LNCAP (cell line): ENCODE results near the gene JPT1.

Source experiments
- TF ChIP-seq, protein P1 (sequence below): fragments of 450-650 bp; IDR thresholded peaks from 2 replicates; pipeline ENCODE4 v1.5.1; 2017; ENCODE audit warnings: mild to moderate bottlenecking

The JPT1 gene

DNA sequence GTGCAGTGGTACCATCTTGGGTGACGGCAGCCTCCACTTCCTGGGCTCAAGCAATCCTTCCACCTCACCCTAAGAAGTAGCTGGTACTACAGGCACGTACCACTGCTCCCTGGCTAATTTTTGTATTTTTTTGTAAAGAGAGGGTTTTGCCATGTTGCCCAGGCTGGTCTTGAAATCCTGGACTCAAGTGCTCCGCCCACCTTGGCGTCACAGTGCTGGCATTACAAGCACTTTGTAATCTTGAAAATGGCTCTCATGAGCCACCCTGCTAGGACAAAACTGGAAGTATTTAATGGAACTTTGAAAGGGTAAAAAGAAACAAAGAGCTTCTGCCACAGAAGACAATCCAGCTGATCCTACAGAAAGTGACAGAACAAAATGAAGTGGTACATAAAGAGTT, 19.2 kb upstream of the JPT1 start:
- TF ChIP-seq, protein P1, sequence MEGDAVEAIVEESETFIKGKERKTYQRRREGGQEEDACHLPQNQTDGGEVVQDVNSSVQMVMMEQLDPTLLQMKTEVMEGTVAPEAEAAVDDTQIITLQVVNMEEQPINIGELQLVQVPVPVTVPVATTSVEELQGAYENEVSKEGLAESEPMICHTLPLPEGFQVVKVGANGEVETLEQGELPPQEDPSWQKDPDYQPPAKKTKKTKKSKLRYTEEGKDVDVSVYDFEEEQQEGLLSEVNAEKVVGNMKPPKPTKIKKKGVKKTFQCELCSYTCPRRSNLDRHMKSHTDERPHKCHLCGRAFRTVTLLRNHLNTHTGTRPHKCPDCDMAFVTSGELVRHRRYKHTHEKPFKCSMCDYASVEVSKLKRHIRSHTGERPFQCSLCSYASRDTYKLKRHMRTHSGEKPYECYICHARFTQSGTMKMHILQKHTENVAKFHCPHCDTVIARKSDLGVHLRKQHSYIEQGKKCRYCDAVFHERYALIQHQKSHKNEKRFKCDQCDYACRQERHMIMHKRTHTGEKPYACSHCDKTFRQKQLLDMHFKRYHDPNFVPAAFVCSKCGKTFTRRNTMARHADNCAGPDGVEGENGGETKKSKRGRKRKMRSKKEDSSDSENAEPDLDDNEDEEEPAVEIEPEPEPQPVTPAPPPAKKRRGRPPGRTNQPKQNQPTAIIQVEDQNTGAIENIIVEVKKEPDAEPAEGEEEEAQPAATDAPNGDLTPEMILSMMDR, result no peak

DNA sequence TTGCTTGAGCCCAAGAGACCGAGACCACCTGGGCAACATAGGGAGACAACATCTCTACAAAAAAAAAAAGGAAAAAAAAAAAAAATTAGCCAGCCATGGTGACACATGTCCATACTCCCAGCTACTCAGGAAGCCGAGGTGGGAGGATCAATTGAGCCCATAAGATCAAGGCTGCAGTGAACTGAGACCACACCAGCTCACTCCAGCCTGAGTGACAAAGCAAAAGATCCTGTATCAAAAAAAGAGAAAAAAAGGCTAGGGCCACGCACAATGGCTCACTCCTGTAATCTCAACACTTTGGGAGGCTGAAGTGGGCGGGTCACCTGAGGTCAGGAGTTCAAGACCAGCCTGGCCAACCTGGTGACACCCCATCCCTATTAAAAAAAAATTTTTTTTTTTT, 14.7 kb upstream of the JPT1 start:
- TF ChIP-seq, protein P1, result no peak

DNA sequence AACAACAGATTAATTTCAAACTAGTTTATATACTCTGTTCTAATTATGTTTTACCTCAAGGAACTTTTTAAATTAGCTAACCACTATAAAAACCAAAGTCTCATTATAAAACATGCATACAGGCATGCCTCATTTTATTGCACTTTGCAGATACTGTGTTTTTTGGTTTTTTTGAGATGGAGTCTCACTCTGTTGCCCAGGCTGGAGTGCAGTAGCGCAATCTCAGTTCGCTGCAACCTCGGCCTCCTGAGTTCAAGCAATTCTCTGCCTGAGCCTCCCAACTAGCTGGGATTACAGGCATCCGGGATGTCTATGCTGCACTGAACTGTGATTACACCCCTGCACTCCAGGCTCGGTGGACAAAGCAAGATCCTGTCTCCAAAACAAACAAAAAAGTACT, 8.8 kb upstream of the JPT1 start:
- TF ChIP-seq, protein P1, result no peak

DNA sequence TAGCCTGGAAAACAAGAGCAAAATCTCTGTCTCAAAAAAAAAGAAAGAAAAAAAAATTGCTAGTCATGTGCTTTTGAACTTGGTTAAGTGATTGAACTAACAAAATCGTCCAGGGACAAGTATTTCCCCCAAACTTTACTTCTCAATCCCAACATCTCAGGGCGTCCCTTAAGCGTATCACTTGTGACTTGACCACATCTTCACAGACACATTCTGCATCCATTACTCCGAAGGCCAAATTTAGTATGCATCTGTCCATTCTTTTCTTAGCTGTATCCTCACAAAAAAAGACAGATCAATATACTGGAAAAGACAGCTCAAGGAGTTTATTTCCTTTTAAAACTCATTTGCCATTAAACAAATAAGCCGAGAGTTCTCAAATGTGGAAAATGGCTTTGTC, 5.9 kb upstream of the JPT1 start:
- TF ChIP-seq, protein P1, result no peak

DNA sequence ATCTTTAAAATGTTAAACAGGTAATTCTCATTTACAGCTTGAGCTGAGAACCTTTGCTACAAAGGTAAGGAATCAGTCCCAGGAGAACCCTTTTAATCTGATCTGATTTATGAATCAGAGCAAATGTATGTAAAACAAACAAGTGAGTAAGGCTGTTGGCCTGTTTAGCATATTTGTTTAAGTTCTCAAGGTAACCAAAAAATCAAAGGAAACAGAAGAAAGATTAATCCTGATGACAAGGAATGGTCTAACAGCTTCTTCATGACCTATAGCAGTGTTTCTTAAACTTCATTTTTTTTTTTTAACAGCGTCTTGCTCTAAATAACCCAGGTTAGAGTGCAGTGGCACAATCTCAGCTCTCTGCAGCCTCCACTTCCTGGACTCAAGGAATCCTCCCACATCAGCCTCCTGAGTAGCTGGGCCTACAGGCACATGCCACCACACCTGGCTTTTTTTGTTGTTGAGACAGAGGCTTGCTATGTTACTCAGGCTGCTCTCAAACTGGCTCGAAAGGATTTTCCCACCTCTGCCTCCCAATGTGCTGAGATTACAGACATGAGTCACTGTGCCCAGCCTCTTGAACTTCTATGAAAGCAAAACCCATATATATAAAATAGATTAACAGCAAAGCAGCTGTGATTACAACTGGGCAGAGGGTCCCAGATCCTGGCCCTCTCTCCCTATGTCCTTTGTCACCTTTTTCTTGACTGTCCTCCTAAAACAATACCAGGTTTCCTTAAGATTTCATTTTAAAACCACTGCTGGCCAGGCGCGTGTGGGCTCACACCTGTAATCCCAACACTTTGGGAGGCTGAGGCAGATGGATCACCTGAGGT, 5.1 kb upstream of the JPT1 start:
- TF ChIP-seq, protein P1, result no peak

DNA sequence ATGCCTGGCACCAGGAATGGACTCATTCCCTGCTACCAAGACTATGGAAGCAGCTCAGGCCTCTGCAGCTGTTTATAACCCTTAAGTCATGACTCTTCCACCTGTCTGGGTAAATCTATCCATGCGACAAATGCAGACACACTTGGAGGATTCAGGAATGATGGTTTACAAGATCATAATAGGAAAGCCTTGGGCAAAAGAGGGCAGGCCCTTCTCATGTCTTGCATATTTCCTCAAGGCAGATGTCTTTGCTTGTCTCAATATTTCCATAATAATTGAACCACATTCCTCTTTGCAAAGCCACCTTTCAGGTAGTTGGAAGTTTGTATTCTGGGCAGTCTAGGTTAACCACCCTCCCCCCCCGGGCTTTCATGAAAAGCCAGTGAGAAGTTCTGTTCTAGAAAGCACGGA, 884 bp upstream of the JPT1 start:
- TF ChIP-seq, protein P1, result no peak

DNA sequence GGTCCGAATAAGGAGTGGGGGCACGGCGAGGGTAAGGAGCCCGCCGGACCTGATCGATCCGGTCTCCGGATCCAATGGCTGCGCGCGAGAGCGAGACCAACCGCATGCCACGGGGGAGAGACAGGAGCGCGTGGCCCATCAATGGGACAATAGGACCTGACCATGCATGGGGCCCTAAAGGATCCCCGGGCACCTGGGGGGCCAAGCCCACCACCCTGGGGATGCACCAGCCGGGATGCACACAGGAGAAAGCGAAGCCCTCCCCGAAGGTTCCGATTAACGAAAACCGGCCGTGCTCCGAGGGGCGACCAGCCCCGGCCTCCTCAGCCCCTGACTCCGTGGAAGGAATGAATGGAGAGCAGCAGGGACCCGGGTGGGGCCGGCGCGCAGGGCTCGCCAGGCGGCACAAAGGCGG, 525 bp downstream of the JPT1 start:
- TF ChIP-seq, protein P1, result no peak
